Smooth muscle cell (in vitro differentiated cells): ENCODE data around the gene EYS. TPM values are rescaled to one million over a fixed set of nuclear protein-coding genes. Genes with fewer than 3 reads are reported as not detected.

ENCODE experiments used
- DNase-seq: peaks from one replicate; lab custom pipeline; 2025; ENCODE audit not compliant: unreplicated experiment; lab: John Stamatoyannopoulos, UW
- H2AFZ ChIP-seq: fragments of 200-600 bp; sonication (generic); 2 replicates; pipeline ENCODE4 v1.6.0; 2016; ENCODE audit warnings: antibody characterized with exemption, low read depth, mild to moderate bottlenecking
- H3F3A ChIP-seq: fragments of 200-600 bp; sonication (generic); 2 replicates; pipeline ENCODE4 v1.6.0; 2017; ENCODE audit warnings: antibody characterized with exemption, low read depth
- H3K27ac ChIP-seq: fragments of 200-600 bp; sonication (generic); 2 replicates; pipeline ENCODE4 v1.5.1; 2016; ENCODE audit warnings: low read depth, mild to moderate bottlenecking
- H3K27me3 ChIP-seq: fragments of 200-600 bp; sonication (generic); 2 replicates; pipeline ENCODE4 v1.6.1; 2016; ENCODE audit warnings: low read depth, mild to moderate bottlenecking
- H3K36me3 ChIP-seq: fragments of 200-600 bp; sonication (generic); 2 replicates; pipeline ENCODE4 v1.5.1; 2016; ENCODE audit warnings: low read depth
- H3K4me1 ChIP-seq: fragments of 200-600 bp; sonication (generic); 2 replicates; pipeline ENCODE4 v1.5.1; 2016; ENCODE audit warnings: low read depth
- H3K4me2 ChIP-seq: fragments of 200-600 bp; sonication (generic); 2 replicates; pipeline ENCODE4 v1.6.0; 2016; ENCODE audit warnings: mild to moderate bottlenecking
- H3K4me3 ChIP-seq: fragments of 200-600 bp; sonication (generic); 2 replicates; pipeline ENCODE4 v1.5.1; 2016; ENCODE audit warnings: mild to moderate bottlenecking
- H3K79me2 ChIP-seq: fragments of 200-600 bp; sonication (generic); 2 replicates; pipeline ENCODE4 v1.6.0; 2016; ENCODE audit warnings: low read depth, mild to moderate bottlenecking
- H3K9ac ChIP-seq: fragments of 200-600 bp; sonication (generic); 2 replicates; pipeline ENCODE4 v1.6.0; 2016; ENCODE audit warnings: low read depth
- H3K9me3 ChIP-seq: fragments of 200-600 bp; sonication (generic); replicated peaks from 2 replicates; pipeline ENCODE4 v1.5.1; 2016; ENCODE audit warnings: low read depth
- H4K20me1 ChIP-seq: fragments of 200-600 bp; sonication (generic); 2 replicates; pipeline ENCODE4 v1.6.0; 2016; ENCODE audit warnings: low read depth
- CTCF ChIP-seq: fragments of 200-600 bp; sonication (generic); IDR thresholded peaks from 2 replicates; pipeline ENCODE4 v1.5.1; 2017; ENCODE audit warnings: borderline replicate concordance, mild to moderate bottlenecking, antibody characterized with exemption; ENCODE audit not compliant: insufficient read depth, poor library complexity, severe bottlenecking
- WGBS: methylation state at CpG from one replicate; pipeline ENCODE4 v1.1.7; 2016; ENCODE audit warnings: low lambda C conversion rate; 5-methylcytosine and 5-hydroxymethylcytosine counted together
- polyA plus RNA-seq: library from polyadenylated mRNA; unstranded; fragments of >200 nt; fragmentation: Nextera tagmentation; extraction: Ambion mirVana; gene quantifications from 2 replicates; pipeline ENCODE4 v1.2.1, GENCODE V29; 2016
- total RNA-seq: library from RNA; depleted of rRNA; stranded (reverse); fragments of >200 nt; gene quantifications from 2 replicates; pipeline ENCODE4 v1.2.3, GENCODE V29; 2014

EYS gene
- total and polyA plus RNA-seq, 2 experiments from 2014 or later, result 0.07 to 0.18 TPM

- H4K20me1 ChIP-seq, result no peaks in the 10 kb centered on the region
- no peak overlapping the region for H3K4me3 ChIP-seq
- H3K27me3 ChIP-seq, result no peaks in the 10 kb centered on the region
- H3K9ac ChIP-seq, result no peak overlapping the region
- no peaks in the 10 kb centered on the region for H3K9me3 ChIP-seq
- no peak for DNase-seq
- H2AFZ ChIP-seq, result peak overlapping the region; percentile 13
- no peak for TF ChIP-seq CTCF
- no peak overlapping the region for H3K27ac ChIP-seq
- H3K79me2 ChIP-seq, result no peaks in the 10 kb centered on the region
- no peaks in the 10 kb centered on the region for H3K36me3 ChIP-seq
- no peak overlapping the region for H3K4me2 ChIP-seq
- no peaks in the 10 kb centered on the region for H3K4me1 ChIP-seq
- no peaks in the 10 kb centered on the region for H3F3A ChIP-seq
- 78% methylated on average over 3 of the region's 3 CpGs for WGBS
Measured at GRCh38 chr6:64507661-64508060, 1199.4 kb downstream of the EYS start.

GRCh38 chr6:64505312-64505711, 1201.7 kb downstream of the EYS start:
- H4K20me1 ChIP-seq, result no peaks in the 10 kb centered on the region
- 39% methylated on average over 4 of the region's 4 CpGs for WGBS
- H3K79me2 ChIP-seq, result no peaks in the 10 kb centered on the region
- H3K36me3 ChIP-seq, result no peaks in the 10 kb centered on the region
- H3K4me3 ChIP-seq, result no peak overlapping the region
- no peaks in the 10 kb centered on the region for H3F3A ChIP-seq
- no peaks in the 10 kb centered on the region for H3K9me3 ChIP-seq
- TF ChIP-seq CTCF, result peak; percentile 46
- H3K27ac ChIP-seq, result no peak overlapping the region
- no peak for DNase-seq
- H3K4me1 ChIP-seq, result no peaks in the 10 kb centered on the region
- no peak overlapping the region for H2AFZ ChIP-seq
- no peak overlapping the region for H3K4me2 ChIP-seq
- H3K27me3 ChIP-seq, result no peaks in the 10 kb centered on the region
- no peak overlapping the region for H3K9ac ChIP-seq

- Histone ChIP-seq H3F3A (no peaks in the 10 kb centered on the region), H4K20me1 (no peaks in the 10 kb centered on the region), H3K27me3 (no peaks in the 10 kb centered on the region), H3K4me2 (no peak overlapping the region), H2AFZ (peak overlapping the region; percentile 36), H3K4me1 (no peaks in the 10 kb centered on the region), H3K4me3 (no peak overlapping the region), H3K9ac (no peak overlapping the region), H3K9me3 (no peaks in the 10 kb centered on the region), H3K79me2 (no peaks in the 10 kb centered on the region), H3K36me3 (no peaks in the 10 kb centered on the region), H3K27ac (no peak overlapping the region)
- no peak for TF ChIP-seq CTCF
- 69% methylated on average over 2 of the region's 2 CpGs for WGBS
- no peak for DNase-seq
Measured at GRCh38 chr6:64504503-64504902, 1202.5 kb downstream of the EYS start.

DNA sequence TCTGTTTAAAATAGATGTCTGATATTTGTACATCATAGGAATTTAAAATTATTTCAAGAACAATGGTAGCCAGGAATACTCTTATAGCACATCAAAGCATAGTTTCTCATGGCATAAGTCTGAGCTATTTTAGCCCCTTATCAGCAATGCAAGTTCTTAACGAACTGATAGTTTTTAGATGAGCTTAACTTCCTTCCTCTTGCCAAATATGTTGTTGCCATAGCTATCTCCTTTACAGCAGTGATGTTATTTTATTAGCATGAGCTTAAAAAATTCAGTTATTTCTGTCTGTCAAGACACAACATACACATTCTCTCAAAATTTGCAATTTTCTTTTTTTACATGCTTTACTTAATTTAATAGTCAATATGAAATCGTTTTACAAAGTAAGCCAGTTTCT, 1204.2 kb downstream of the EYS start:
- Histone ChIP-seq H3K9ac (no peak overlapping the region), H4K20me1 (no peaks in the 10 kb centered on the region), H3F3A (no peaks in the 10 kb centered on the region), H2AFZ (peak overlapping the region; percentile 44), H3K9me3 (no peaks in the 10 kb centered on the region), H3K27me3 (no peaks in the 10 kb centered on the region), H3K4me2 (peak overlapping the region; percentile 34), H3K27ac (no peak overlapping the region), H3K79me2 (no peaks in the 10 kb centered on the region), H3K4me1 (no peaks in the 10 kb centered on the region), H3K36me3 (no peaks in the 10 kb centered on the region), H3K4me3 (no peak overlapping the region)
- 44% methylated on average over 2 of the region's 2 CpGs for WGBS
- TF ChIP-seq CTCF, result no peak
- DNase-seq, result no peak
